Measurements from ENCODE around the gene MBNL2.

MBNL2 gene

GRCh38 chr13:97266332-97266731 is 44.2 kb downstream of the MBNL2 start:
- in situ Hi-C loops (cut with MboI; ENCODE audit: low pct_unique_long_range_greater_than_20kb, low sequenced_read_pairs, unreplicated experiment) = no loop called here
- DNase-seq (ENCODE audit: low spot score) = no peak
- TF ChIP-seq CTCF (IDR thresholded peaks at IDR 0.05; ENCODE audit: extremely low read depth, insufficient read depth, missing control alignments) = no peak

GRCh38 chr13:97266772-97267417 is 44.8 kb downstream of the MBNL2 start:
- in situ Hi-C loops (cut with MboI; ENCODE audit: low pct_unique_long_range_greater_than_20kb, low sequenced_read_pairs, unreplicated experiment) = no loop called here
- no peak for TF ChIP-seq CTCF (IDR thresholded peaks at IDR 0.05; ENCODE audit: extremely low read depth, insufficient read depth, missing control alignments)

GRCh38 chr13:97267418-97268059 is 45.4 kb downstream of the MBNL2 start:
- no peak for DNase-seq (ENCODE audit: low spot score)
- in situ Hi-C loops (cut with MboI; ENCODE audit: low pct_unique_long_range_greater_than_20kb, low sequenced_read_pairs, unreplicated experiment) = no loop called here

More at GRCh38 chr13:97266772-97267417, 44.8 kb downstream of the MBNL2 start:
- no peak for DNase-seq (ENCODE audit: low spot score)

GRCh38 chr13:97268772-97269171 is 46.6 kb downstream of the MBNL2 start:
- DNase-seq (ENCODE audit: low spot score) = no peak

More at GRCh38 chr13:97267418-97268059, 45.4 kb downstream of the MBNL2 start:
- no peak for TF ChIP-seq CTCF (IDR thresholded peaks at IDR 0.05; ENCODE audit: extremely low read depth, insufficient read depth, missing control alignments)

GRCh38 chr13:97269603-97270002 is 47.5 kb downstream of the MBNL2 start:
- no peak for TF ChIP-seq CTCF (IDR thresholded peaks at IDR 0.05; ENCODE audit: extremely low read depth, insufficient read depth, missing control alignments)
- in situ Hi-C loops (cut with MboI; ENCODE audit: low pct_unique_long_range_greater_than_20kb, low sequenced_read_pairs, unreplicated experiment) = no loop called here
- DNase-seq (ENCODE audit: low spot score) = no peak

More at GRCh38 chr13:97268772-97269171, 46.6 kb downstream of the MBNL2 start:
- in situ Hi-C loops (cut with MboI; ENCODE audit: low pct_unique_long_range_greater_than_20kb, low sequenced_read_pairs, unreplicated experiment) = no loop called here
- TF ChIP-seq CTCF (IDR thresholded peaks at IDR 0.05; ENCODE audit: extremely low read depth, insufficient read depth, missing control alignments) = no peak

- DNase-seq (ENCODE audit: low spot score) = no peak
- TF ChIP-seq CTCF (IDR thresholded peaks at IDR 0.05; ENCODE audit: extremely low read depth, insufficient read depth, missing control alignments) = no peak
- in situ Hi-C loops (cut with MboI; ENCODE audit: low pct_unique_long_range_greater_than_20kb, low sequenced_read_pairs, unreplicated experiment) = no loop called here
Observed at GRCh38 chr13:97272526-97272925, 50.4 kb downstream of the MBNL2 start.
